Adrenal gland (tissue), 12 donors: ENCODE results near the gene TBC1D7. TPM values are rescaled to one million over a fixed set of nuclear protein-coding genes. Genes with fewer than 3 reads are reported as not detected.

Source experiments
- DNase-seq, 7 donors: peaks; one replicate each; pipeline ENCODE4 v3.0.0-alpha.2; 2019 to 2020
- H3K27ac ChIP-seq, 5 donors: fragments of 200-600 bp; sonication (generic) in 4 of 5; 1 replicate in 3 of 5; 2 replicates in 2 of 5; pipeline versions ENCODE4 v1.5.1 to v1.8.0; 2016 to 2020; ENCODE audit warnings: mild to moderate bottlenecking in 1 of 5
- H3K27me3 ChIP-seq: fragments of 200-600 bp; 2 replicates; pipeline ENCODE4 v1.8.0; 2021
- H3K36me3 ChIP-seq, 2 donors: fragments of 200-600 bp; replicated peaks in 1 of 2; 1 replicate in 1 of 2; 2 replicates in 1 of 2; pipeline versions ENCODE4 v1.5.1 to v1.8.0; 2018 to 2022
- H3K4me1 ChIP-seq, 2 donors: fragments of 200-600 bp; replicated peaks in 1 of 2; 1 replicate in 1 of 2; 2 replicates in 1 of 2; pipeline versions ENCODE4 v1.5.1 to v1.8.0; 2018 to 2021
- H3K4me3 ChIP-seq, 4 donors: fragments of 200-600 bp; sonication (generic) in 3 of 4; one replicate each; pipeline ENCODE4 v1.5.1; 2016 to 2018
- H3K9me3 ChIP-seq, 3 donors: fragments of 200-600 bp; sonication (generic) in 1 of 3; replicated peaks in 1 of 3; 1 replicate in 2 of 3; 2 replicates in 1 of 3; pipeline versions ENCODE4 v1.5.1 to v1.8.0; 2016 to 2021
- POLR2A ChIP-seq, 2 donors: fragments of 450-650 bp; IDR thresholded peaks; one replicate each; pipeline ENCODE4 v1.6.1; 2017; ENCODE audit warnings: antibody characterized with exemption in 2 of 2, mild to moderate bottlenecking in 2 of 2, moderate library complexity in 1 of 2
- WGBS, 4 donors: extraction: QIAGEN DNeasy Blood & Tissue Kit in 2 of 4; methylation state at CpG; one replicate each; pipeline versions ENCODE4 v1.1.5 to v1.1.7; 2013 to 2017; 5-methylcytosine and 5-hydroxymethylcytosine counted together
- intact Hi-C, 2 donors: fragments of 100-400 bp; cut with DNase I; formaldehyde crosslinking; loops; one replicate each; pipeline versions ENCODE4 v1.14.1 to v1.15.0; 2022 to 2023
- polyA plus RNA-seq, 3 donors: library from polyadenylated mRNA; stranded (reverse); fragments of 200-250 nt in 2 of 3; fragments of 350-450 nt in 1 of 3; fragmentation: Illumina TruSeq in 1 of 3; extraction: RNeasy Lipid Tissue Mini Kit (QIAGEN cat#74804) in 1 of 3; gene quantifications; one replicate each; pipeline ENCODE4 v1.2.3, GENCODE V29; 2013 to 2014
- total RNA-seq, 9 donors: library from RNA; depleted of rRNA in 4 of 9; stranded (reverse); fragments of >200 nt in 4 of 9; fragments of 120-200 nt in 1 of 9; fragmentation: NEBNext Ultra II Directional in 1 of 9; extraction: Animal tissue kit (Norgen Biotek cat#: 25700) in 1 of 9; gene quantifications; one replicate each; pipeline versions ENCODE4 v1.1.0 to v1.2.4, GENCODE V29; 2013 to 2023
- TF ChIP-seq, protein P1 (sequence below), 6 experiments: fragments of 450-650 bp in 4 of 6; fragments of 200-600 bp in 2 of 6; sonication (generic) in 1 of 6; IDR thresholded peaks; 1 replicate in 5 of 6; 2 replicates in 1 of 6; pipeline versions ENCODE4 v1.5.1 to v1.8.0; 2016 to 2021; ENCODE audit warnings: antibody characterized with exemption in 6 of 6, mild to moderate bottlenecking in 2 of 6, moderate library complexity in 1 of 6
- donor health status: healthy with polysubstance abuse.
- donor health status: Bipolar disorder and iron deficiency.
- donor health status: DM: yes; HTN: yes; CAD: no.
- donor health status: DM: no; HTN: no; CAD: no.
- donor health status: DM: no; HTN: no; CAD: no.
- donor health status: DM: yes; HTN: yes; CAD: no.

TBC1D7 gene
- total and polyA plus RNA-seq, 12 donors, result 8.0 to 23.0 (median 12.4) TPM

DNA sequence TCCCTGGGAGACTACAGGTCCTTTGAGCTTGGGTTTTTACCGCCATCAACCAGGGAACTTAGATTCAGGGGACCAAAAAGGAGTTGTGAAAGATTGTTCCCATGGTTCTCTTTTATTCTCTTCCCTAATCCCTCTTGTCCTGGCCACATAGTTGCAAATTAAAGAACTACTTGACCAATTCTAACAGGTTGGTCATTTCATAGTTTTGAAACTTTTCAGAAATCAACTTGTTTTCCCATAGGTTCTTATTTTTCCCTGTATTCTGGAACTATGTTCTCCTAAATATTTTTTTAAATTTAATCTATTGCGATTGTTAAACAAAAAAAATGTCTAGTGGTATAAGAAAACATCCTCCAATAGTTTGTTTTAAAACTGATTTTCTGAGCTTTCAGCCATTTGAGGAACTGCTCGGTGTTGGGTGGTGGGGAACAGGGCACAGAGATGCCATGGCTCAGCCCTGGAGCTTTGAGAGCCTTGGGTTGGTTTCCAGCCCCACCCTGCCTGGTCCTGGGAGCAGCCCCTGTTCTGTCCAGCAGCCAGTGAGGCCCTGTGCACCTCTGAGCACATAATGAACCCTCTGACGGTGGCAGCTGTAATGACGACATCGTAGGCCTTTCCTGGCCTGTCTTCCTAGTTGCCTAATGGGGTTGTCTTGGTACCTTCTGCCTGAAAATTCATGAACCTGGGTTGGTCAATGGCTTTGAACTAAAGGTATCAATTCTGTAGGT, 53.5 kb downstream of the TBC1D7 start:
- intact Hi-C loops, result no loop called here
- TF ChIP-seq, protein P1, sequence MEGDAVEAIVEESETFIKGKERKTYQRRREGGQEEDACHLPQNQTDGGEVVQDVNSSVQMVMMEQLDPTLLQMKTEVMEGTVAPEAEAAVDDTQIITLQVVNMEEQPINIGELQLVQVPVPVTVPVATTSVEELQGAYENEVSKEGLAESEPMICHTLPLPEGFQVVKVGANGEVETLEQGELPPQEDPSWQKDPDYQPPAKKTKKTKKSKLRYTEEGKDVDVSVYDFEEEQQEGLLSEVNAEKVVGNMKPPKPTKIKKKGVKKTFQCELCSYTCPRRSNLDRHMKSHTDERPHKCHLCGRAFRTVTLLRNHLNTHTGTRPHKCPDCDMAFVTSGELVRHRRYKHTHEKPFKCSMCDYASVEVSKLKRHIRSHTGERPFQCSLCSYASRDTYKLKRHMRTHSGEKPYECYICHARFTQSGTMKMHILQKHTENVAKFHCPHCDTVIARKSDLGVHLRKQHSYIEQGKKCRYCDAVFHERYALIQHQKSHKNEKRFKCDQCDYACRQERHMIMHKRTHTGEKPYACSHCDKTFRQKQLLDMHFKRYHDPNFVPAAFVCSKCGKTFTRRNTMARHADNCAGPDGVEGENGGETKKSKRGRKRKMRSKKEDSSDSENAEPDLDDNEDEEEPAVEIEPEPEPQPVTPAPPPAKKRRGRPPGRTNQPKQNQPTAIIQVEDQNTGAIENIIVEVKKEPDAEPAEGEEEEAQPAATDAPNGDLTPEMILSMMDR (IDR thresholded peaks at IDR 0.05), result no peak
- TF ChIP-seq POLR2A (IDR thresholded peaks at IDR 0.05), result no peak
- H3K4me3 ChIP-seq, result peak overlapping the region in 1 of 4 donors; percentile 36
- 67 to 79% (median 71%) methylated on average over 3 to 6 of the region's 6 CpGs for WGBS, 4 donors
- DNase-seq, result no peak
- H3K4me1 ChIP-seq, result no peaks in the 10 kb centered on the region
- no peaks in the 10 kb centered on the region for H3K9me3 ChIP-seq
- no peaks in the 10 kb centered on the region for H3K27me3 ChIP-seq
- H3K27ac ChIP-seq, result no peak overlapping the region
- H3K36me3 ChIP-seq, result no peaks in the 10 kb centered on the region

DNA sequence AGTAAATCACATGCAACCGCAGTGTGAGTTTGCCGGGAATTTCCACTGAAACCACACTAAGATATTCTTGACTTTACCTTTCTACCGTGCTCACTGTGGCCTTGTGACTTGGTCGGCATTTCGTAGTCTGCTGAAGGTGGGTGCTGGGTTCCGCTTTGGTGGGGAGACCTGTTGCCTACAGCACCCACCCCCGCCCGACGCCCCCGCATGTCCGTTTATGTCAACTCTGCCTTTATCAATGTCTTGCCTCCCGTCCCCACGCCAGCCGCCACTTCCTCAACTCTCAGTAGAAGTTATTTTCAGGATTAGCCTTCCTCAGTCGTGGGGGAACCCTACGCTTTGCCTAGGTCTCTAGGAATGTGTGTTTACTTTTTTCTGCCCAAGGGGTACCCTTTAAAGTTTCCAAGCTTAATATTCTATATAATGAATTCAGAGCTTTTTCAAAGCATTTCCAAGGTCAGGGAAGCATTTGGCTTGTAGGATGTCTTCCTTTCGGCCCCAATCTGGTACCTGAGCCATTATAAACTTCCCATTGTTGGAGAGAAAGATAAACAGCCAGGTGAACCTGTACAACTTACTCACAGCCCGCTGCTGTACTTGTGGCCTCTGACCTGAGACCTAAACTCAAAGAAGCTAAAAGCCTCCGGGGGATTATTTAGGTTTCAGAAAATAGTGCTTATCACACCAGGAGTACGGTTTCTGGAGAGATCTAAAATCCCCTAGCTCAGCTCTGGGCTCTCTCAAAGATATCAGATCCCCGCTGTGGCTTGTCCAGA, 54.2 kb downstream of the TBC1D7 start:
- H3K27ac ChIP-seq, result peak overlapping the region in 1 of 5 donors; percentile 72
- 70 to 78% (median 73%) methylated on average over 21 of the region's 21 CpGs for WGBS, 4 donors
- no peaks in the 10 kb centered on the region for H3K9me3 ChIP-seq
- TF ChIP-seq, protein P1 (IDR thresholded peaks at IDR 0.05), result no peak
- no peak for TF ChIP-seq POLR2A (IDR thresholded peaks at IDR 0.05)
- no peaks in the 10 kb centered on the region for H3K36me3 ChIP-seq
- intact Hi-C loops, result no loop called here
- DNase-seq, result peak in 4 of 7 donors; percentile 29 to 33 (median 30)
- no peaks in the 10 kb centered on the region for H3K27me3 ChIP-seq
- peak overlapping the region in 1 of 4 donors; percentile 36 for H3K4me3 ChIP-seq
- H3K4me1 ChIP-seq, result no peaks in the 10 kb centered on the region

DNA sequence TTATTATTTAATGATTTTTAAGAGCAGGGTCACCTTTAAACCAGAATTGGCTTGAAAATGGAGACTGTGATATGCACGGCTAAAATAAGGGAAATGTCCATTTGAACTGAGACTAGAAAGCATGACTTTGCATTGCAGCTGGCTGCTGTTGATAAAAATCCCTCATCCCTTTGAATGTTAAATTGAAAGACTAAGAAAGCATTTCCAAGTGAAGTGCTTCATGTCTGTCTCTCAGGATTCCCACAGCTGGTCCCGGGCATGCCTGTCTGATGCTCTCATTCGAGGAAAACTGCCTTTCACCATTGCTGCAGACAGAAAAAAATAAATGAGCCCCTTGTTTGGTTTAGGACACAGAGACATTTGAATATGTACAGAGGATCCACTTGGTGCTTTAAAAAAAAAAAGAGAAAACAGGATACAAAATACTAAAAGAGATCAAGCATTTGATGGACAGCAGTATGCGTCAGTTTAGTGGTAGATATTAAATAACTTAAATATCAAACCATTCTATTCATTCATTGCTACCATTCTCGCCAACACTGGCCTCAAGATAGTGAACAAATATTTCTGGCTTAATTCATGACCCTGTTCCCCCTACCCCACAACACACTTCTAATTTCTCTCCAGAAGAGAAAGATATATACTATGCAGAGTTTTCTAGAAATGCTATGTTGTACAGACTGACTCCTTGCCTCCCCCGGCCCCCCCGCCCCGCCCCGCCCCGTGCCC, 55.0 kb downstream of the TBC1D7 start:
- peak overlapping the region in 1 of 4 donors; percentile 36 for H3K4me3 ChIP-seq
- intact Hi-C loops, result no loop called here
- DNase-seq, result no peak

More for the DNA sequence above, 55.0 kb downstream of the TBC1D7 start:
- TF ChIP-seq, protein P1 (IDR thresholded peaks at IDR 0.05), result no peak
- TF ChIP-seq POLR2A (IDR thresholded peaks at IDR 0.05), result no peak
- no peaks in the 10 kb centered on the region for H3K36me3 ChIP-seq
- WGBS, 4 donors, result 61 to 72% (median 67%) methylated on average over 10 of the region's 10 CpGs
- H3K27me3 ChIP-seq, result no peaks in the 10 kb centered on the region
- H3K27ac ChIP-seq, result peak overlapping the region in 1 of 5 donors; percentile 72
- no peaks in the 10 kb centered on the region for H3K4me1 ChIP-seq
- H3K9me3 ChIP-seq, result no peaks in the 10 kb centered on the region
